Measurements from ENCODE around the gene FLT3.

The FLT3 gene

GRCh38 chr13:27979001-27979643, 121.3 kb downstream of the FLT3 start:
- TF ChIP-seq, protein P1, sequence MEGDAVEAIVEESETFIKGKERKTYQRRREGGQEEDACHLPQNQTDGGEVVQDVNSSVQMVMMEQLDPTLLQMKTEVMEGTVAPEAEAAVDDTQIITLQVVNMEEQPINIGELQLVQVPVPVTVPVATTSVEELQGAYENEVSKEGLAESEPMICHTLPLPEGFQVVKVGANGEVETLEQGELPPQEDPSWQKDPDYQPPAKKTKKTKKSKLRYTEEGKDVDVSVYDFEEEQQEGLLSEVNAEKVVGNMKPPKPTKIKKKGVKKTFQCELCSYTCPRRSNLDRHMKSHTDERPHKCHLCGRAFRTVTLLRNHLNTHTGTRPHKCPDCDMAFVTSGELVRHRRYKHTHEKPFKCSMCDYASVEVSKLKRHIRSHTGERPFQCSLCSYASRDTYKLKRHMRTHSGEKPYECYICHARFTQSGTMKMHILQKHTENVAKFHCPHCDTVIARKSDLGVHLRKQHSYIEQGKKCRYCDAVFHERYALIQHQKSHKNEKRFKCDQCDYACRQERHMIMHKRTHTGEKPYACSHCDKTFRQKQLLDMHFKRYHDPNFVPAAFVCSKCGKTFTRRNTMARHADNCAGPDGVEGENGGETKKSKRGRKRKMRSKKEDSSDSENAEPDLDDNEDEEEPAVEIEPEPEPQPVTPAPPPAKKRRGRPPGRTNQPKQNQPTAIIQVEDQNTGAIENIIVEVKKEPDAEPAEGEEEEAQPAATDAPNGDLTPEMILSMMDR (IDR thresholded peaks at IDR 0.05; ENCODE audit: borderline replicate concordance, insufficient read depth, low read depth, low read length), result no peak
- no peak overlapping the region for H3K4me3 ChIP-seq (ENCODE audit: low read depth, low read length)

DNA sequence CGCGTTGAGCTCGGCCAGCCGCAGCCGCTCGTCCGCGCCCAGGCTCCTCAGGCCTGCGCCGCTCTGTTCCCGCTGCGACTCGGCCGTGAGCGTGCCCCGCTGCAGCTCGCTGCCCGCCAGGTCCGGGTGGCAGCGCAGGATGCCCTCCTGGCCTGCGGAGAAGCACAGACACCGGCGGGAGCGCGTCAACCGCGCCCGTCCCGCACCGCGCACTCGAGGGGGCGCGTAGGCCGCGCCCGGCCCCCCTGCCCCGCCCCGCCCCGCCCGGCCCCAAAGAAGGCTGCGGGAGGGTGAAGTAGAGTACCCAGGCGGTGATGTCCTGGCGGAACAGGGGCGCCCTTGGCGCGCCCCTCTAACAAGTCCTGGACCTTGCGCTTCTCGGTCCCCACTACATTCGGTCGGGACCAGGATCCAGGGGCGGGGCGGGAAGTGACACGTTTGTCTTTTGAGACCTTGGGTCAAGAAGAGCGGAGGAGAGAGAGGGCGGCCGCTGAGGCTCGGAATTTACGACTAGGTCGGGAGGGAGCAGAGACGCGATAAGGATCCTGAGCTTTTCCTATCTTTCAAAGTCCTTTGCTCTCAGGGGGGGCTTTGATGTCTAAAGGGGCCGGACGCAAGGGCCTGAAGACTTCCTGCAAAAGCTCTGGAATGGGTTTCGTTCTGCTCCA, 121.9 kb downstream of the FLT3 start:
- H3K4me3 ChIP-seq (ENCODE audit: low read depth, low read length), result no peak overlapping the region
- TF ChIP-seq, protein P1 (IDR thresholded peaks at IDR 0.05; ENCODE audit: borderline replicate concordance, insufficient read depth, low read depth, low read length), result no peak

DNA sequence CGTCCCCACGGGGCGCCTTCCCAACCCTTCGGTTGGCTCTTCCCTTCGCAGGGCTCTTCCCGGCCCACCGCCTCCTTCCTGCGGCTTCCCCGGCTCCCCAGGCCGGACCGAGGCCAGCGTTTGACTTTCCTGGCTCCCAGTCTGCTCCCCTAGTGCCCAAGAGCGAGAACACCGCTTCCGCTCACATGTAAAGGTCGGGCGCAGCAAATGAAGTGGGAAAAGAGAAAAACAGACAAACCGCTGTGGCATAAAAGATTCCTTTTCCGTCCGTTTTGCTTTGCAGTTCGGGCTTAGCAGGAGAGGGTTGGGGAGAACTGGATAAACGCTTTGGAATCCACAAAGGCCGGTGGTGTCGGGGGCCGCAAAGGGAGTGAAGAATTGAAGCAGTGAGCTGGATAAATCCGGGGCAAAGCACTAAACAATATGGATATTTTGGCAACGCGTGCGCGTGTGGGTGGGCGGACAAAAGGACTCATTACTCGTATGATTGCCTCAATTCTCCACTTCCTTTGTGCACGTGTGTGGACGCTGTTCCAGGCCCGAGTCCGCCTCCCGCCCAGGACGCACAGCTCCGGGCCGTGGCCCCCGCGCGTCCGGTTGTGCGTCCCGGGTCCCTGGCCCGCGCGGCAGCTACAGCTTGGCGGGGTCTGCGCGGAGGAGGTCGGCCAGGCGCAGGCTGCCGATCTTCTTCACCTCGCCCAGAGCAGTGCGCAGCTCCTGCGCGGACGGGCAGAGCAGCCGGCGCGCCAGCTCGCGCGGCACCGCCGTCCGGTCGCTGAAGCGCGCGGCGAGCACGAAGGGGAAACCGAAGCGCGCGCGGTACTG, 122.7 kb downstream of the FLT3 start:
- TF ChIP-seq, protein P1 (IDR thresholded peaks at IDR 0.05; ENCODE audit: borderline replicate concordance, insufficient read depth, low read depth, low read length), result no peak
- H3K4me3 ChIP-seq (ENCODE audit: low read depth, low read length), result no peak overlapping the region

- H3K4me3 ChIP-seq (ENCODE audit: low read depth, low read length), result no peak overlapping the region
- TF ChIP-seq, protein P1 (IDR thresholded peaks at IDR 0.05; ENCODE audit: borderline replicate concordance, insufficient read depth, low read depth, low read length), result no peak
Measured at GRCh38 chr13:27976362-27977091, 123.8 kb downstream of the FLT3 start.

- no peak overlapping the region for H3K4me3 ChIP-seq (ENCODE audit: low read depth, low read length)
- TF ChIP-seq, protein P1 (IDR thresholded peaks at IDR 0.05; ENCODE audit: borderline replicate concordance, insufficient read depth, low read depth, low read length), result no peak
Measured at GRCh38 chr13:27975564-27976361, 124.6 kb downstream of the FLT3 start.

DNA sequence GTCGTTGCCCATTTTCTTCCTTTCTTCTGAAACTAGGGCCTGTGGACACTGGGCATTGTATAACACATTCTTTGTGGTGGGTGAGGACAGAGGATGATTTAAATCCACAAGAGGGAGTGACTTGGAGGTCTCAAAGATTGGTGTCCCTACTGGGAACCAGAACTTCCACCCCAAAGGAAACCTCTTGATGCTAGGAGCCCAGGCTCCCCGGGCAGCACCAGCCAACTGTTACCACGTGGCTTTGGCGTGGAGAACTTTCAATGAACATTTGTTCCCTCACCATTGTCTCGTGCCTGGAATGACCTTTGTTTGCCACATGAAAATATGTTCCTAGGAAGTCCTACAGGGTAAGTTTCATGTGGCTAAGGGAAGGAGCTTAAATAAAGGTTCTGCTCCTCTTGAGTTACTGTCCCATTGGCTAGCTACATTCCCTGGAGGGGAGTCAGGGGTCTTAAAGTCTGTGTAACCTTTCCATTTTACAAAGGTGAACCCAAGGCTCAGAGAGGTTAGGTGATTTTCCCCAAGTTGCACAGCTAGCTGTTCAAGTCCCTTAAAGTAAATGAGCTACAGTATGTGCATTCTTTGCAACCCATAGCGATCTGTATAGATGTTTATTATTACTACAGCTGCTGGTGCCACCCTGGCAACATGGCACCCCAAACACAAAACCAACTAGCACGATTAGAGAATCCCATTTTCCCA, 126.3 kb downstream of the FLT3 start:
- H3K4me3 ChIP-seq (ENCODE audit: low read depth, low read length), result no peak overlapping the region
- TF ChIP-seq, protein P1 (IDR thresholded peaks at IDR 0.05; ENCODE audit: borderline replicate concordance, insufficient read depth, low read depth, low read length), result no peak

Data from GM12875 (cell line).